Mucosa of descending colon (tissue), 3 donors: ENCODE measurements around the gene LEMD1. TPM values are rescaled to one million over a fixed set of nuclear protein-coding genes. Genes with fewer than 3 reads are reported as not detected.
A peak's percentile ranks its signal among the peaks of the same experiment; 100 is the strongest.

Experiments used
- ATAC-seq: fragments of 200-7000 bp; cut with Tn5 transposase; one replicate; pipeline ENCODE4 v1.9.1; 2020; ENCODE audit warnings: mild to moderate bottlenecking, moderate library complexity
- DNase-seq, 3 donors: peaks; one replicate each; pipeline ENCODE4 v3.0.0-alpha.2; 2020
- H3K36me3 ChIP-seq: fragments of 200-600 bp; one replicate; pipeline ENCODE4 v1.8.0; 2021; ENCODE audit warnings: low read depth, mild to moderate bottlenecking
- H3K4me1 ChIP-seq: fragments of 200-600 bp; one replicate; pipeline ENCODE4 v1.8.0; 2021; ENCODE audit warnings: low read depth, mild to moderate bottlenecking
- H3K4me3 ChIP-seq: fragments of 200-600 bp; one replicate; pipeline ENCODE4 v1.8.0; 2021; ENCODE audit warnings: mild to moderate bottlenecking
- H3K9me3 ChIP-seq: fragments of 200-600 bp; one replicate; pipeline ENCODE4 v1.8.0; 2021; ENCODE audit warnings: mild to moderate bottlenecking
- intact Hi-C, 2 donors: fragments of 100-400 bp; cut with DNase I in 1 of 2; cut with micrococcal nuclease in 1 of 2; formaldehyde crosslinking; loops; one replicate each; pipeline versions ENCODE4 v1.11.0 to v1.11.1; 2022; cut with DNase I, micrococcal nuclease
- total RNA-seq, 3 donors: library from RNA; stranded (reverse); fragmentation: NEBNext Ultra II Directional in 2 of 3; extraction: Animal tissue kit (Norgen Biotek cat#: 25700) in 2 of 3; gene quantifications; one replicate each; pipeline versions ENCODE4 v1.2.1 to v1.2.4, GENCODE V29; 2021 to 2023
- TF ChIP-seq, protein P1 (sequence below): fragments of 200-600 bp; IDR thresholded peaks from one replicate; pipeline ENCODE4 v1.8.0; 2022; ENCODE audit warnings: antibody characterized with exemption, mild to moderate bottlenecking
- donor health status: DM: no; HTN: no; CAD: no; lungs with moderate emphysema.
- donor health status: DM: no; HTN: no; CAD: no.
- donor health status: DM: no; HTN: yes; CAD: no.

Gene LEMD1
- total RNA-seq, 3 donors from 2014 or later = not detected

GRCh38 chr1:205456868-205457745 lies 35.3 kb upstream of the LEMD1 start:
- Histone ChIP-seq H3K36me3 (no peaks in the 10 kb centered on the region), H3K4me1 (peaks cover 15% of the 10 kb centered on the region), H3K4me3 (no peak overlapping the region), H3K9me3 (no peaks in the 10 kb centered on the region)
- DNase-seq = peak in 1 of 3 donors; percentile 46
- TF ChIP-seq, protein P1, sequence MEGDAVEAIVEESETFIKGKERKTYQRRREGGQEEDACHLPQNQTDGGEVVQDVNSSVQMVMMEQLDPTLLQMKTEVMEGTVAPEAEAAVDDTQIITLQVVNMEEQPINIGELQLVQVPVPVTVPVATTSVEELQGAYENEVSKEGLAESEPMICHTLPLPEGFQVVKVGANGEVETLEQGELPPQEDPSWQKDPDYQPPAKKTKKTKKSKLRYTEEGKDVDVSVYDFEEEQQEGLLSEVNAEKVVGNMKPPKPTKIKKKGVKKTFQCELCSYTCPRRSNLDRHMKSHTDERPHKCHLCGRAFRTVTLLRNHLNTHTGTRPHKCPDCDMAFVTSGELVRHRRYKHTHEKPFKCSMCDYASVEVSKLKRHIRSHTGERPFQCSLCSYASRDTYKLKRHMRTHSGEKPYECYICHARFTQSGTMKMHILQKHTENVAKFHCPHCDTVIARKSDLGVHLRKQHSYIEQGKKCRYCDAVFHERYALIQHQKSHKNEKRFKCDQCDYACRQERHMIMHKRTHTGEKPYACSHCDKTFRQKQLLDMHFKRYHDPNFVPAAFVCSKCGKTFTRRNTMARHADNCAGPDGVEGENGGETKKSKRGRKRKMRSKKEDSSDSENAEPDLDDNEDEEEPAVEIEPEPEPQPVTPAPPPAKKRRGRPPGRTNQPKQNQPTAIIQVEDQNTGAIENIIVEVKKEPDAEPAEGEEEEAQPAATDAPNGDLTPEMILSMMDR = no peak
- ATAC-seq = peak; percentile 52
- intact Hi-C loops = no loop called here

DNA sequence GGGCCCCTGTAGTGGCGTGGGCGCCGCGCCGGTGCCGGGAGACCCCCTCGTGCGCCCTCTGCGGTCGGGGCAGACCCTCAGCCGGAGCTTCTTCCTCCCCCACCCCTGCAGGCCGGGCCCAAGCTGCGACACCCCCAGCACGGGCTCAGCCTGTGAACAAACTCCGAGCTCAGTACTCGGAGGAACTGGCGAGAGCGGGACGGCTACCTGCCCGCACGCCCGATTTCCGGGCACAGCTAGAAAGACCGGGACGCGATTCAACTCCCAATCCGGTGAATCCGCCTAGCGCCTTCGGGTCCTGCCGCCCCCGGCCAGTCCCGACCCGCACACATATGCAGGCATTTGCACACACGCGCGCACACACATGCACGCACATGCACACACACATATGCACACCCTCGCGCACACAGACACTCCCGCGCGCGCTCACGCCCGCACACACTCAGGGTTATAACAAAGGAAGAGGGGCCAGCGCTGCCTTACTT lies 34.6 kb upstream of the LEMD1 start:
- intact Hi-C loops = no loop called here
- DNase-seq = no peak

GRCh38 chr1:205455581-205456382 lies 33.9 kb upstream of the LEMD1 start, which contains the start of gene BLACAT1:
Gene BLACAT1 (minus strand): TSS chr1:205456045.
- Histone ChIP-seq H3K36me3 (no peaks in the 10 kb centered on the region), H3K4me1 (peaks cover 15% of the 10 kb centered on the region), H3K4me3 (no peak within 1 kb of the TSS), H3K9me3 (no peaks in the 10 kb centered on the region)
- TF ChIP-seq, protein P1 = no peak
- DNase-seq (no peak), ATAC-seq (no peak)
- intact Hi-C loops = no loop called here

More for the DNA sequence above, 34.6 kb upstream of the LEMD1 start:
- TF ChIP-seq, protein P1 = no peak
- Histone ChIP-seq H3K9me3 (no peaks in the 10 kb centered on the region), H3K36me3 (no peaks in the 10 kb centered on the region), H3K4me1 (peaks cover 15% of the 10 kb centered on the region), H3K4me3 (no peak overlapping the region)
- peak; percentile 39 for ATAC-seq

GRCh38 chr1:205454903-205455335 lies 33.1 kb upstream of the LEMD1 start:
- H3K4me1 ChIP-seq = peaks cover 16% of the 10 kb centered on the region
- H3K36me3 ChIP-seq = no peaks in the 10 kb centered on the region
- DNase-seq (no peak), ATAC-seq (no peak)
- H3K9me3 ChIP-seq = no peaks in the 10 kb centered on the region
- TF ChIP-seq, protein P1 = no peak
- intact Hi-C loops = no loop called here
- no peak overlapping the region for H3K4me3 ChIP-seq

DNA sequence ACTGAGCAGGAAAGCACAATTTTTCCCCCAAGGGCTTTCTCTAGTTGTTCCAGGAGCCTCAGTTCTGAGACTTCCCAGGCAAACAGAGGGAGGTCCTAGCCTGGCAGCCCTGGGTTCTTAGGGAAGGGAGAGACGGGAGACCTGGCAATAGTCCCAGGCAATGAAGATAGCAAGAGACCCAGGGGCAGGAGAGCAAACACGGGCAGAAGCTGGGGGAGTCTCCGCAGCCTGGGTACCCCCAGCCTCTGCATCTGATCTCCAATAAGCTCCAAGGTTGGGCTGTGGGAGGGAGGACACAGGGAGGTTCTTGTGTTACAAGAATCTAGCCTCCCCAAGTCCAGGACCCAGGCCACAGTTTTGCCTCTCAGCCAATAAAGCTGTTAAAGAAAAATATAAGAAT lies 31.6 kb upstream of the LEMD1 start:
- intact Hi-C loops = no loop called here
- no peak for DNase-seq
- TF ChIP-seq, protein P1 = no peak
- Histone ChIP-seq H3K9me3 (no peaks in the 10 kb centered on the region), H3K36me3 (no peaks in the 10 kb centered on the region), H3K4me1 (peaks cover 20% of the 10 kb centered on the region), H3K4me3 (no peak overlapping the region)
- no peak for ATAC-seq
